Astrocyte of the hippocampus (primary cell): ENCODE data around the gene PTRH2.
"Not testable (repeated sequence)": the region's sequence is repeated elsewhere in the genome, so short reads cannot be mapped to it uniquely, and the experiment has no call there.

Source experiments
- DNase-seq: peaks from one replicate; pipeline ENCODE4 v3.0.0; 2011; ENCODE audit warnings: low read depth, low spot score

Gene PTRH2

DNA sequence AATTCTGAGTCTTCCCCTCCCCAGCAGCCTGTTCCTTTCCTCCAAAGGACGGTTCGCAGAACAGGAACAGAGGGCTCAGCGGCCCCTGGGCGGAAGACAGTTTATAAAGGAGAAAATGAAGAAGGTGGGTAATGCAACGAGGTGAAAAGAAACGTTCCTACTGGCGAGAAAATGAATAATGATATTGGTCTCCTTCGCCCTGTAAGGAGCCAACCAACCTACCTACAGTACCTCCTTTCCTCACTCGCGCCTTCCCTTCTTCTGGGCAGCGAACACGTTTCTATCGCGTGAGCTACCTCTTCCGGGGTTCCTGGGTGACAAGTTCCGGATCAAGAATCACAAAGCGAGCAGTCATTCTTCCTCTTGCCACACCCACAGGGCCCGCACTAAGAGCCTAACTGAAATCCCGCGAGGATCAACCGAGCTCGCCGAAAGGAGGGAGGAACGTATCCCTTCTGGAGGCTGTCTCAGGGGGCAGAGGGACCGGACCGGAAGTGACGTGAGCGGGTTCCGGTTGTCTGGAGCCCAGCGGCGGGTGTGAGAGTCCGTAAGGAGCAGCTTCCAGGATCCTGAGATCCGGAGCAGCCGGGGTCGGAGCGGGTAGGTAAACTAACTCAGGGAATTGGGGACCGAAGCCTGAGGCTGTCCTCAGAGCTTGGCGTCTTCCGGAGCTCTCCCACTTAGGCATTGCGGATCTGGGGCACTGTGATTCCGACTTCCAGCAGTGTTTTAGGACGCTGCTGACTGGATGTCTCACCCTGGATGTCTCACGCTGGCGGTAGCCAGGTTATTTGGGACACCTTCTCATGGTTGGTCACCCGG, at the start of gene PTRH2, which contains the start of gene VMP1:
PTRH2 (minus strand) TSS at position 282 of the 822 bp plus-strand sequence. CDS start 9,452 bp downstream, outside the sequence.
VMP1 (plus strand) TSS at position 506 of the 822 bp plus-strand sequence. CDS start 23,793 bp downstream, outside the sequence.
- DNase-seq, result peak; percentile 100

DNA sequence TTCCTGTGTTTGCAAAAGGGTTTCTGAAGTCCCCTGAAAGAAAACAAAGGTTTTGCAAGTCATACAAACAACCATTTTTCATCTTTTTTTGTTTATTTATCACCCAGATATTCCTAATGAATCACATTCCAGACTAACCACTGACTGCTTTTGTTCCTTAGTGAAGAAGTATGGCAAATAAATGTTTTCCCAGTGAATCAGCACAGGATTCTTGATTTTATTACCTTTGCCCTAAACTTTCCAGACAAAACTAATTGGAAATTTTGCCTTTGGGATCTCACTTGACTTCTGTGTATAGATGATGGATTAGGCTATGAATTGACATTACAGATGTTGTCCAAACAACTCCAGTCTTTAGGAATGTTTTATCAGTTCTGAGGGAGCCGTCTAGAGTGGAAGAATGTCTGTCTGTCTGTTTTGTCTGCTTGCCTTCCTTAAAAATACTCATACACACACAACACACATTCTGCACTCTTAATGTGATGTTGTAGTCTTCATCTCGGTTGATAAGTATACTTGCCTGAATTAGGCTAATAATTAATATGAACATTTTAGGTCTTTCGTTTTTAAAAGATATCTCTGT, 49.1 kb upstream of the PTRH2 start:
- DNase-seq, result peak; percentile 91

DNA sequence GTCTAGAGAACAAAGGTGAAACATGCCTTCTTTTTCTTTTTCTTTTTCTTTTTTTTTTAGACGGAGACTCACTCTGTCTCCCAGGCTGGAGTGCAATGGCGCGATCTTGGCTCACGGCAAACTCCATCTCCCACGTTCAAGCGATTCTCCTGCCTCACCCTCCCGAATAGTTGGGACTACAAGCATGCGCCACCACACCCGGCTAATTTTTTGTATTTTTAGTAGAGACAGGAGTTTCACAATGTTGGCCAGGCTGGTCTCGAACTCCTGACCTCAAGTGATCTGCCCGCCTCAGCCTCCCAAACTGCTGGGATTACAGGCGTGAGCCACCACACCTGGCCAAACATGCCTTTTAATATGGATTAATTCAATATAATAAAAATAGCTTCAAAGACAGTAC, 47.8 kb upstream of the PTRH2 start:
- not testable (repeated sequence) for DNase-seq

GRCh38 chr17:59754552-59754951, 47.3 kb upstream of the PTRH2 start:
- peak; percentile 94 for DNase-seq

GRCh38 chr17:59753522-59754467, 46.6 kb upstream of the PTRH2 start:
- DNase-seq, result peak; percentile 94

DNA sequence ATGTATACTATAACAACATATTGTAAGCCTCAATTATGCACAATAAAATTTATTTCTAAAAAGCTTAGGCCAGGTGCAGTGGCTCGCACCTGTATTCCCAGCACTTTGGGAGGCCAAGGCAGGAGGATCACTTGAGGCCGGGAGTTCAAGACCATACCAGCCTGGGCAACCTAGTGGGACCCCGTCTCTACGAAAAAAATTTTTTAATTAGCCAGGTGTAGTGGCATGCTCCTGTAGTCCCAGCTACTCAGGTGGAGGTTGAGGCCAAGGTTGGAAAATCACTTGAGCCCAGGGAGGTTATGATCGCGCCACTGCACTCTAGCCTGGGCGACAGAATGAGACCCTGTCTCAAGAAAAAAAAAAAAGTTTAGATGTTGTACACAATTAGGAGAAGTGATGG, 45.7 kb upstream of the PTRH2 start:
- no peak for DNase-seq

GRCh38 chr17:59752446-59752845, 45.2 kb upstream of the PTRH2 start:
- DNase-seq, result peak; percentile 14

DNA sequence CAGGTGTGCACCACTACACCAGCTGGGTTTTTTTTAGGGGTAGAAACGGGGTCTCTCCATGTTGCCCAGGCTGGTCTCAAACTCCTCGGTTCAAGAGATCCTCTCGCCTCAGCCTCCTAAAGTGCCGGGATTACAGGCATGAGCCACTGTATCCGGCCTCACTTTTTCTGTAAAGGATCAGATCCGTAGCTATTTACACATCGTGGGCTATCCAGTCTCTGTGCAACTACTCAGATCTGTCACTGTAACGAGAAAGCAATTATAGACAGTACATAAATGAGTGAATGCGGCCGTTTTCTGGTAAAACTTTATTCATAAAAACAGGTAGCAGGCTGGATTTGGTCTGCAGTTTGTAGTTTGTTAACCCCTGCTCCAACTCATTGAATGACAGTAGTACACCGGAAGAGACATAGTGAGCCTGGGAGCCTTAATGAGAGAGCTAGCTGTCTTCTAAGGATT, 44.8 kb upstream of the PTRH2 start:
- no peak for DNase-seq

DNA sequence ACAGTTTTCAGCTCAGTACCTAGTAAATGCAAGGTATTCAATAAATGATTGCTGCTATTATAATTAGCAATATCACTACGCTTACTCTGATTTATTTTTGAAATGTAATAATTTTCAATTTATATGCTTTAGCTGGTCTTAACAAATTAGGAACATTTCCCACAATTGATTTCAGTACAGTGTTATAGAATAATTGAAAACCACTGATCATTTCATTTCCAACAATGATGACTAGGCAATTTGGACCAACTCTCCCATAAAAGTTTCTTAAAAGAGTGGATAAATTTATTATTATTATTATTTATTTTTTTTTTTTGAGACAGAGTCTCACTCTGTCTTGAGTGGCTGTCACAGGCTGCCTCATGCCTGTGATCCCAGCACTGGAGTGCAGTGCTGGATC, 41.4 kb upstream of the PTRH2 start:
- DNase-seq, result no peak

DNA sequence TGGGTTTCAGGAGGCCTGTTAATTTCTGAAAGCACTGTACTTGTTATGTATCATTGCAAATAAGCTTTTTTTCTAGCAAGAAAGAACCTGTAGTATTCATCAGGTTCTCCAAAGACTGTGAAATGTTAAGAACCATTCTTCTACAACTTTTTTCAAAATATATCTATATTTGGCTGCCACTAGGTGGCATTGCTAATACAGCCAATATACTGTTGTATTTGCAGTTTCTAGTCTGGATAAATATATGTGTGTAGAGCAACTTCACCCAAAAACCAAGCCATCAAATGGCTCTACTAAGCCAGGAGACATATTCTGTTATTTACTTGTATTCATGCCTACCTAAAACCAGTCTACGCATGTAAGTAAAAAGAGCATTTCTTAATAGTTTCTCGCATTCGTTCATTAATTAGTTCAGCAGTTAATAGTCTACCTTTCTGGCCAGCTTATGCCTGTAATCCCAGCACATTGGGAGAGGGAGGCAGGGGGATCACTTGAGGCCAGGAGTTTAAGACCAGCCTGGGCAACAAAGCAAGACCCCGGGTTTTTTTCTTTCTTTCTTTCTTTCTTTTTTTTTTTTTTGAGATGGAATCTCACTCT, 39.7 kb upstream of the PTRH2 start:
- DNase-seq, result peak; percentile 73

DNA sequence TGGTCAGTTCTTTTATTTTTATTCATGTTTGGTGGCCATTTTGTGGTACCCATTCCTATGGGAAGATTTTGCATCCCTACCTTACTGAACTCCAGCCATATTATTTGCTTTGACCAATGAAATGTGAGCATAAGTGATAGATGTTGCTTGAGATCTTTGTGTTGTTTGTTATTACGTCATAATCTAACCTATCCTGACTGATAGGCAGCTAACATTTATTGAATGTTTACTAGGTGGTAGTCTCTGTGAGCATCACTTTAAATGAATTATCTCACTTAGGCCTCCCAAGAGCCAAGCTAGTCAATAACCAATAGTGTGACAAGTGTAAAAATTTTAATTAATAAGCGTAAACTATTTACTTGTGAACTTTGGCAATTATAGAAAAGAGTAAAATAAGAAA, 37.8 kb upstream of the PTRH2 start:
- DNase-seq, result no peak

DNA sequence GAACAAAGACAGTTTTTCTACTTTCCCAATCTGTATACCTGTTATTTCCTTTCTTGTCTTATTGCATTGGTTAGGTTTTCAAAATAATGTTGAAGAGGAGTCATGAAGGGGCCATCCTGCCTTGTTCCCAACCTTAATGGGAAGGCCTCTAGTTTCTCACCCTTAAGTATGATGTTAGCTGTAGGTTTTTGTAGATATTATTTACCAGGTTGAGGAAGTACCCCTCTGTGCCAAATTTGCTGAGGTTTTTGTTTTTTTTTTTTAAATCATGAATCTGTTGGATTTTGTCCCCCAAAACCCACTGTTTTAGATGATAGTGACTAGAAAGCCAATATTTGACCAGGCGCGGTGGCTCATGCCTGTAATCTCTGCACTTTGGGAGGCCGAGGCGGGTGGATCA, 36.6 kb upstream of the PTRH2 start:
- no peak for DNase-seq

DNA sequence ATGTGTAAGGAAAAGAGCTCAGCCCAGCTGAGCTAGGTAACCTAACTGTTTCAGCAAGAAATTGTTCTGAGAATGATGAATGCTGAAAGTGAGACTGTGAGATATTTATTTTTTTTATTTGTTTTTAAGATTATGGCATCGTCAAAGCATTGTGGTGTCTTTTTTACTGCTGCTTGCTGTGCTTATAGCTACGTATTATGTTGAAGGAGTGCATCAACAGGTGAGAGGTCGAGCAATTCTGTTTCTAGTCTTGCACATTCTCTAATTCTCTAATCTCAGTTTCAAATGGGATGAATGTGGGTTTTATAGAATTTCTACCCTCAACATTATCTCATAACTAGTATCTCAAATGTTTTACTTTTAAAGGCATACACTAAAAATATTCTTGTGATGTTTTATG, 30.1 kb upstream of the PTRH2 start:
- DNase-seq, result no peak

- no peak for DNase-seq
Measured at GRCh38 chr17:59734226-59734625, 27.0 kb upstream of the PTRH2 start.

DNA sequence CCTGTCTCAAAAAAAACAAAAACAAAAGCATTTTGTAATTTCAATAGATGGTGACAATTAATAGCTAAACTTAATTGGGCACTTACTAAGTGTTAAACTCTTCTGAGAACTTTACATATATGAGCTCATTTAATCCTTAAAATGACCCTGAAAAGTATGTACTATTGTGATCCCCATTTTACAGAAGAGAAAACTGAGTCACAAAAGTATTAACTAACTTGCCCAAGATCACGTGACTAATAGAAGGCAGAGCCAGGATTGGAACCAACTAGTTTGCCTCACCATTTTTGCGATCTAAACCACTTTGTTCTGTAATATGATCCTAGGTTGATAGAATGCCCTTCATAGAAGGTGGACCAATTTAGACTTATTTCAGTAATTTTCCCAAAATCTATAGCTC, 26.5 kb upstream of the PTRH2 start:
- no peak for DNase-seq

- no peak for DNase-seq
Measured at GRCh38 chr17:59730268-59730834, 23.1 kb upstream of the PTRH2 start.

DNA sequence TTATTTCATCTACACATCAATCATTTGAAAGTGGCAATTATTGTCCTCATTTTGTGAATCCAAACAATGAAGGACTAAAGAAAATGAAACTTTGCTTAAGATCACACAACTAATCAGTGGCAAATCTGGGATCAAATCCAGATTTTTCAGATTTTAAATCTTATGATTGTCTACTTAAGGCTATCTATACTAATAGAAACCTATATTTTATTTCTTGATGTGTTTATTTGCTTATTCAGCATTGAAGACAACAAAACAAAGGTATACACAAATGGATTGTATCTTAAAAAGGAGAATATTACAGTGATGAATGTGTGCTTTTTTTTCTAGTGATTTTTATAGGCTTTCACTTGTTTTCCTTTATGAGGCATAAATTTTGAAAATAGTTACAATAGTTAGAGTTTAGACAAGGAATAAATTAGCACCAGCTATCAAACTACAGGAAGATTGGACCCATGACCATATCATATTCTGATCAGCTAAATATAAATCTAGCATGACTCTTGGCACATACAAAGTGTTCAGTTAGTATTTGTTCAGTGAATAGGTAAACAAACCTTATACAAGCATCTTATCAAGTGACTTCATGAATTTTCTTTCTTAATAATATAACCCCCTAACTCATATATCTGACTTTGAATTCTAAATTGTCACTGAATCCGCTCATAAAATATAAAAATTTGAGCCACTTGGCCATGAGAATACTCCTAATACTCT, 20.7 kb upstream of the PTRH2 start:
- no peak for DNase-seq

DNA sequence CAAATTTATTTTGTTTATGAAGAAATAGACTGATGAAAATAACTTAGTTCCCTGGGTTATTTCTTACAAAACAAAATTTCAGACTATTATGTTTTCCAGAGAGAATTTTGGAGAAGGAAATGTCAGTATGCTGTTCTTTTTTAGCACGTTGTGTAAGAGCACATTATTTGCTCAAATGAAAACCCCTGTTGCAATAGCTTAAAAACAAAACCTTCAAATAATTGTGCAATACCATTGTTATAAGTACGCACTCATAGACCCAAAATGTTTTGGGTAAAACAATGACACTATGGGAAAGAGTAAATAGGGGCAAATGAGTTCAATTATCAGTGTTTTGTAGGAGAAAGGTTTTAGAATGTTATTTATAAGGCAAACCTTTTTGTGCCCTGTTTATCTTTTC, 18.5 kb upstream of the PTRH2 start:
- DNase-seq, result no peak

DNA sequence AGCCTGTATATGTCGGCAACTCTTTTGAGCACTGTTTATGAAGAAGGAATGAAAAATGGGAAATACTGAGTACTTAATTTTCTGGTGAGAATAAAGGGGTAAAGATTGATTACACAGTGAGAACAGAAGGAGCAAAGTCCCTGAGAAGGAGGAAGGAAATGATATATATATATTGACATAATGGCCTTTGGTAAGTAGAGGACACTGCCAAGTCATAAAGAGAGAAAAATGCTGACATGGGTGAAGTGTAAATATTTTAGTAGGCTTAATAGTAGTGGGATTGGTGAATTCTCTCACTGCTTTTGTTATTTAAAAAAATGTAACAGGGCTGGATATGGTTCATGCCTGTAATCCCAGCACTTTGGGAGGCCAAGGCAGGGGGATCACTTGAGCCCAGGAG, 16.4 kb upstream of the PTRH2 start:
- DNase-seq, result no peak

GRCh38 chr17:59723041-59723440, 15.8 kb upstream of the PTRH2 start:
- DNase-seq, result no peak

GRCh38 chr17:59722623-59723022, 15.4 kb upstream of the PTRH2 start:
- DNase-seq, result no peak
